Activated CD8-positive, alpha-beta memory T cell treated with anti-CD3 and anti-CD28 coated beads, Interleukin-2, amount 10 ng/mL, durations not matched to agents 7 days and 5 days (primary cell): Measurements from ENCODE around the gene ISG20. TPM values are rescaled to one million over a fixed set of nuclear protein-coding genes. Genes with fewer than 3 reads are reported as not detected.

ENCODE experiments used
- ATAC-seq: fragments of 150-1000 bp; cut with Tn5 transposase; one replicate; pipeline ENCODE4 v1.10.0; 2021; ENCODE audit warnings: moderate library complexity
- CTCF ChIA-PET: fragments of 350-600 bp; sonication (Branson Sonifier 250); formaldehyde crosslinking; loops from one replicate; lab custom pipeline; 2021; ENCODE audit warnings: antibody characterized with exemption; lab: Charles Lee
- DNase-seq: peaks from one replicate; pipeline ENCODE4 v3.0.0-alpha.2; 2020
- H3K27ac Mint-ChIP-seq: one replicate; pipeline ENCODE4 v1.8.0; 2021; ENCODE audit warnings: mild to moderate bottlenecking, mixed read lengths
- H3K27me3 Mint-ChIP-seq: one replicate; pipeline ENCODE4 v1.8.0; 2021; ENCODE audit warnings: mixed read lengths
- H3K36me3 Mint-ChIP-seq: one replicate; pipeline ENCODE4 v1.8.0; 2021; ENCODE audit warnings: mild to moderate bottlenecking, mixed read lengths
- H3K4me1 Mint-ChIP-seq: one replicate; pipeline ENCODE4 v1.8.0; 2021; ENCODE audit warnings: mixed read lengths
- H3K4me3 Mint-ChIP-seq: one replicate; pipeline ENCODE4 v1.8.0; 2021; ENCODE audit warnings: mild to moderate bottlenecking, moderate library complexity, mixed read lengths
- H3K9me3 Mint-ChIP-seq: one replicate; pipeline ENCODE4 v1.8.0; 2022; ENCODE audit warnings: low read depth, mixed read lengths
- total RNA-seq, 2 experiments: library from RNA; stranded (reverse); gene quantifications; one replicate each; pipeline ENCODE4 v1.2.3, GENCODE V29; 2021

The ISG20 gene
- total RNA-seq, 2 experiments from 2014 or later: 155 to 379 TPM

DNA sequence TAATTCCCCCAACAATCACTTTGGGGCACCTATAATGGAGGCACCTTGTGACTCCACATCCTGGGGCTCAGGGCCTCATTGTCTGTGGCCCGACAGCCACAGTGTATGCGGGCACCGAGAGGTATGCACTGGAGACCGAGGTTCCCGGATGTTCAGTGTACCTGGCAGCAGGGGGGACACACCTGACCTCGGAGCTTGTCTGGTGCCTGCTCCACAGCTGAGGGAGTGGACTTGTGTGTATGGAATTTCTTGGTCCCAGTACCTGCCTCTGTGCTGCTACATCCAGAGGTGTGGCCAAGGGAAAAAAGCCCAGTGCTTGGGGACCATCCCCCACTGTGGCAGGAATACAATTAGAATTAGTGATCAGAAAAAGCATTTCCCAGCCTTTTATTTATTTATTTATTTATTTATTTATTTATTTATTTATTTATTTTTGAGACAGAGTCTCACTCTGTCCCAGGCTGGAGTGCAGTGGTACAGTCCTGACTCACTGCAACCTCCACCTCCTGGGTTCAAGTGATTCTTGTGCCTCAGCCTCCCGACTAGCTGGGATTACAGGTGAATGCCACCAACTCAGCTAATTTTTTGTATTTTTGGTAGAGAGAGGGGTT is 26.5 kb upstream of the ISG20 start:
- H3K27ac Mint-ChIP-seq: no peak overlapping the region
- CTCF ChIA-PET: interaction anchor here (0.7 kb wide), 1 partner anchor 10 kb away, joined by 3 read pairs; no protein-coding TSS in a partner anchor
- H3K4me3 Mint-ChIP-seq: no peak overlapping the region
- peaks cover 28% of the 10 kb centered on the region for H3K27me3 Mint-ChIP-seq
- DNase-seq: no peak
- ATAC-seq: no peak
- no peaks in the 10 kb centered on the region for H3K36me3 Mint-ChIP-seq
- H3K9me3 Mint-ChIP-seq: no peaks in the 10 kb centered on the region
- H3K4me1 Mint-ChIP-seq: peaks cover 10% of the 10 kb centered on the region

GRCh38 chr15:88613074-88613944 is 25.5 kb upstream of the ISG20 start:
- Mint-ChIP-seq H3K27ac (no peak overlapping the region), H3K27me3 (peaks cover 19% of the 10 kb centered on the region), H3K36me3 (no peaks in the 10 kb centered on the region), H3K4me3 (no peak overlapping the region), H3K9me3 (no peaks in the 10 kb centered on the region), H3K4me1 (peaks cover 10% of the 10 kb centered on the region)
- CTCF ChIA-PET: interaction anchor here (0.7 kb wide), 1 partner anchor 9 kb away, joined by 3 read pairs; no protein-coding TSS in a partner anchor
- ATAC-seq (no peak), DNase-seq (no peak)

DNA sequence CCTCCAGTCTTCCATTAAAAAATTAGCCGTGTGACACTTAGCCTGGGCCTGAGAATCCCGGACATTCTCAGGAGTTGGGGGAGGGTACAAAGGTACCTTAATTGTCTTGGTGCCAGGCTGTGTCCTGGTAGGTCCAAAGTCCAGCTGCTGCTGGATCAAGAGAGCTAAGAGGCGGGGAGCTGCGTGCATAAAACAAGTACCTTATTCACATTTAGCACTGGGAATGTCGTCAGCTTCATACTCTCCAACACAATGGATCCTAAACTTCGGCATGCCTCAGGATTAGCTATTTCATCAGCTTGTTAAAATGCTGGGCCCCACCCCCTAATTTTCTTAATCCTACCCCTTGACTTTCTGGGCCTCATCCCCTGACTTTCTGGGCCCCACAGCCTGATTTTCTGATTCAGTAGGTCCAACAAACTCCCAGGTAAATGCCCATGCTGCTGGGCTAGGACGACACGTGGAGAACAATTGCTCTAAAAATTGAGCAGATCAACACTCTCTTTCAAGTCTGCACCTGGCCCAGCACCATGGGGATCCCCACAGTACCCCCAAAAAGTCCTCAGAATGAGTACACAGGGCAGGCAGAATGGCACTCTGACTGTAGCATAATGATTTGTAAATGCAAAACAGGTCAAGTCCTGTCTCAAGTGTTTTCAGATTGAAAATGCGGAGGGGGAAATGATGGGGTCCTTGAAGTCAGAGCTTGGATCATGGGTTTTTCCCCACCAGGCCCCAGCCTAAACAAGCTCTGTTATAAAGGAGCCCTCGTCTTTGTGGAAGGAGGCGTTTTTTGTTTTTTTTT is 23.3 kb upstream of the ISG20 start:
- Mint-ChIP-seq H3K36me3 (no peaks in the 10 kb centered on the region), H3K27me3 (peaks cover 5% of the 10 kb centered on the region), H3K9me3 (no peaks in the 10 kb centered on the region), H3K27ac (no peak overlapping the region), H3K4me3 (no peak overlapping the region), H3K4me1 (peaks cover 11% of the 10 kb centered on the region)
- DNase-seq (no peak), ATAC-seq (no peak)
- CTCF ChIA-PET: interaction anchor here (1.1 to 1.3 kb wide), 2 partner anchors 146 to 160 kb away, joined by 3 to 4 read pairs; no protein-coding TSS in a partner anchor

- Mint-ChIP-seq H3K9me3 (no peaks in the 10 kb centered on the region), H3K4me1 (peaks cover 13% of the 10 kb centered on the region), H3K4me3 (no peak overlapping the region), H3K36me3 (no peaks in the 10 kb centered on the region), H3K27me3 (peaks cover 5% of the 10 kb centered on the region), H3K27ac (no peak overlapping the region)
- CTCF ChIA-PET: interaction anchor here (1.3 kb wide), 1 partner anchor 161 kb away, joined by 3 read pairs; no protein-coding TSS in a partner anchor
- DNase-seq (no peak), ATAC-seq (no peak)
Measured at GRCh38 chr15:88616240-88616639, 22.6 kb upstream of the ISG20 start.

DNA sequence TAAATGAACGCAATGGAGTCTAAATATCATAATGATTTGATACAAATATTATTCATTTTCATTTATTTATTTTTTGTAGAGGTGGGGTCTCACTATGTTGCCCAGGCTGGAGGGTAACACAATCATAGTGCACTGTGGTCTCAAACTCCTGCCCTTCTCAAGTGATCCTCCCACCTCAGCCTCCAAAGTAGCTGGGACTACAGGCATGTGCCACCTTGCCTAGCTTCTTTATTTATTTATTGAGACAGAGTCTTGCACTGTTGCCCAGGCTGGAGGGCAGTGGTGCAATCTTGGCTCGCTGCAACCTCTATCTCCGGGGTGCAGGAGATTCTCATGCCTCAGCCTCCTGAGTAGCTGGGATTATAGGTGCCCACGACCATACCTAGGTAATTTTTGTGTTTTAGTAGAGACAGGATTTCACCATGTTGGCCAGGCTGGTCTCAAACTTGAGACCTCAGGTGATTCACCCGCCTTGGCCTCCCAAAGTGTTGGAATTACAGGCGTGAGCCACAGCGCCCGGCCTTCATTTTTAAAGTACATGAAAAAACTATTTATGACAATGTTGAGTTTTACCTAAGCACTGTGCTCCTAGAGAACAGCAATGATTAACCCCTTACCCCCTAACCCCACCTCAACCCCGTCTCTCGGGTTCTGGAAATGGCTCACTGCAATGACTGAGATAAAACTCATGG is 21.6 kb upstream of the ISG20 start:
- ATAC-seq (no peak), DNase-seq (no peak)
- CTCF ChIA-PET: no interaction called here
- Mint-ChIP-seq H3K27me3 (peaks cover 5% of the 10 kb centered on the region), H3K27ac (no peak overlapping the region), H3K4me3 (no peak overlapping the region), H3K4me1 (peaks cover 14% of the 10 kb centered on the region), H3K36me3 (peaks cover 7% of the 10 kb centered on the region), H3K9me3 (no peaks in the 10 kb centered on the region)

GRCh38 chr15:88617790-88618189 is 21.0 kb upstream of the ISG20 start:
- peaks cover 12% of the 10 kb centered on the region for H3K36me3 Mint-ChIP-seq
- no peak overlapping the region for H3K27ac Mint-ChIP-seq
- H3K9me3 Mint-ChIP-seq: no peaks in the 10 kb centered on the region
- CTCF ChIA-PET: no interaction called here
- peaks cover 5% of the 10 kb centered on the region for H3K27me3 Mint-ChIP-seq
- ATAC-seq (no peak), DNase-seq (peak; percentile 18)
- H3K4me3 Mint-ChIP-seq: no peak overlapping the region
- peaks cover 16% of the 10 kb centered on the region for H3K4me1 Mint-ChIP-seq

DNA sequence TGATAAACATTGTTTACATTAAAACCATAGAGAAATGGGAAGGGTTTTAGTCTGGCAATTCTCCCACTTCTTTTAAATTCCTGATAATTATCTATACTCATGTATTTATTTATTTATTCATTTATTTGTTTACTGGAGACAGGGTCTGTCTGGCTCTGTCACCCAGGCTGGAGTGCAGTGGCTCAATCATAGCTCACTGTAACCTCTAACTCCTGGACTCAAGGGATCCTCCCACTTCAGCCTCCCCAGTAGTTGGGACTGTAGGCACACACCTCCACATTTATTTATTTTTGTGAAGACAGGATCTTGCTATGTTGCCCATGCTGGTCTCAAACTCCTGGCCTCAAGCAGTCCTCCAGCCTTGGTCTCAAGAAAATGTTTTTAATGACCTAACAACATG is 20.1 kb upstream of the ISG20 start:
- Mint-ChIP-seq H3K4me1 (peaks cover 19% of the 10 kb centered on the region), H3K4me3 (no peak overlapping the region), H3K9me3 (no peaks in the 10 kb centered on the region), H3K27me3 (peaks cover 5% of the 10 kb centered on the region), H3K27ac (no peak overlapping the region), H3K36me3 (peaks cover 18% of the 10 kb centered on the region)
- DNase-seq (peak; percentile 3), ATAC-seq (no peak)
- CTCF ChIA-PET: no interaction called here

- peaks cover 29% of the 10 kb centered on the region for H3K36me3 Mint-ChIP-seq
- ATAC-seq (no peak), DNase-seq (peak; percentile 1)
- peaks cover 30% of the 10 kb centered on the region for H3K4me1 Mint-ChIP-seq
- H3K9me3 Mint-ChIP-seq: no peaks in the 10 kb centered on the region
- no peak overlapping the region for H3K27ac Mint-ChIP-seq
- no peak overlapping the region for H3K4me3 Mint-ChIP-seq
- CTCF ChIA-PET: interaction anchor here (0.9 to 1.0 kb wide), 2 partner anchors 19 to 285 kb away, joined by 3 read pairs; partner anchors contain the start of gene ISG20
- H3K27me3 Mint-ChIP-seq: no peaks in the 10 kb centered on the region
Measured at GRCh38 chr15:88619796-88620195, 19.0 kb upstream of the ISG20 start.

DNA sequence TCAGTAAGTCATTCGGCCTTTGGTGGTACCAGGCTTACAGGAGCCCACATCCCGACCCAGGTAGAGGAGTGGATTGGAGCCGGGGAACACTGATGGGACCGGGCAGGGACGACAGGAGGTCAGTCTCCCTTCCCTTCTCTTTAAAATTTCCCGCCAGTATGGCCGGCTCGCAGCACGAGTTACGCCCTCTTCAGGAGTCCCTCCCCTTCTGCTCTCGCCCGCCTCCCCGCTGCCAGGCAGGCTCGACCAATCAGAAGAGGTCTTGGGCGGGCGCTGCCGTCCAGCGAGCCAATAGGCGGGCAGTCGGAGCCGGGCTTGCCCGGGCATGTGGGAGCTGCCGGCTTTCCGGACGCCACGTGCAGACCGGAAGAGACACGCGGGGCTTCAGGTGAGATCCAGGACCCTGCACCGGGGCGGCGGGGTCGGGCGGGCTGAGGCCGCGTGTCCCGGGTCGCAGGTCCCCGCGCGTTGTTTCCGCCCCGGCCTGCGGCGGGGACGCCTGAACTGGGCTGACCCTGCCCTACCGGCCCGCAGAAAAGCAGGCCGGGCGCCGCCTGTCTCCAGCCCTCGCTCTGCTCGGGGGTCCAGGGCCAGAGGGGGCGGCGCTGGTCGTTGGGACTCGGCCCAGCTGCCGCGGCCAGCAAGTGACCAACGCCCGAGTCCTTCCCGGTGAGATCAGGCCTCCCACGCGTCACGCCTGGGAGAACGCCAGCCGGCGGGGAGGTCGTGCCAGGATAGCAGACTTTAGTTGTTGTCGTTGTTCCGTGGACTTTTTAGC is 17.6 kb upstream of the ISG20 start, which contains the start of gene AEN:
TSS of gene AEN (plus strand) at position 346 of the 778 bp plus-strand sequence. CDS start 4,870 bp downstream, outside the sequence.
- H3K4me3 Mint-ChIP-seq: peak within 1 kb of the TSS; percentile 91
- H3K27ac Mint-ChIP-seq: peak within 1 kb of the TSS; percentile 94
- H3K36me3 Mint-ChIP-seq: peaks cover 34% of the 10 kb centered on the region
- ATAC-seq (peak; percentile 93), DNase-seq (peak; percentile 97)
- CTCF ChIA-PET: interaction anchor here (0.8 to 1.7 kb wide), 5 partner anchors 10 to 144 kb away, joined by 3 to 10 read pairs (median 5); partner anchors contain the start of gene ISG20
- peaks cover 44% of the 10 kb centered on the region for H3K4me1 Mint-ChIP-seq
- no peaks in the 10 kb centered on the region for H3K27me3 Mint-ChIP-seq
- no peaks in the 10 kb centered on the region for H3K9me3 Mint-ChIP-seq

DNA sequence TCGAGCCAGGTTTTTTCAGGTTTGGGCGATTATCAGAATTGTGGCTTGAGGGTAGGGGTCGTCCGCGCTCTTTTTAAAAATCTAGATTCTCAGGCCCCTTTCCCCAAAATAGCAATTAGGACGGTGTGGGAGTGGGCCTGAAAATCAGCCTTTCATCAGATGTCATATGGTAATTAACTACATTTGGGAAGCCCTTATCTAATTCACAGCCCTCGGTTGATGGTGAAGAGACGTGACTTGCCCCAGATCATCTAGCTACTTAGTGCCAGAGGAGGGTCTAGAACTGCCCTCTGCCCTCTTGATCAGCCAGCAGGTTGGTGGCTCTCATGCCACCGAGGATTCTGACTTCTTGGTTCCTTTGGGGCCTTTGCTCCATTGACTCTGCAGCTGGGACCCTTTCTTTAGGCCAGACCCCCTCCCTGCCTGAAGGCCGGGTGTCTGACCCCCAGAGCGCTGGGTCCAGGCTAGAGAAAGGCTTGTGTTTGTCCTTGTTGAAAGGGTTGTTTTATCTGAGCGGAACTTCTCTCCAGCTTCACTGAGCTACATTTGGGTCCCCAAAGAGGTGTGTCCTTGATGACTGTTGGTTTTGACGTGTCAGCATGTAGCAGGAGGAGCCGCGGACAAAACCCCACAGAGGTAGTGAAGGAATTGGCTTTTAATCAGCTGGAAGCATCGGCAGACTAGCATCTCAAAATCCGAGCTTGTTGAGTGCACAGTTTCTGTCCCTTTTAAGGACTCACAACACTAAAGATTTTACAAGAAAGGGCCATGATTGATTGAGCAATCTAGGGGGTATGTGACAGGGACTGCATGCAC is 16.8 kb upstream of the ISG20 start:
- Mint-ChIP-seq H3K4me3 (peak overlapping the region; percentile 91), H3K9me3 (no peaks in the 10 kb centered on the region), H3K36me3 (peaks cover 41% of the 10 kb centered on the region), H3K27me3 (no peaks in the 10 kb centered on the region), H3K27ac (peak overlapping the region; percentile 94), H3K4me1 (peaks cover 52% of the 10 kb centered on the region)
- CTCF ChIA-PET: interaction anchor here (0.6 to 1.7 kb wide), 10 partner anchors 9 to 212 kb away, joined by 3 to 10 read pairs (median 4); partner anchors contain the start of gene ISG20
- peak; percentile 81 for DNase-seq
- ATAC-seq: peak; percentile 41

DNA sequence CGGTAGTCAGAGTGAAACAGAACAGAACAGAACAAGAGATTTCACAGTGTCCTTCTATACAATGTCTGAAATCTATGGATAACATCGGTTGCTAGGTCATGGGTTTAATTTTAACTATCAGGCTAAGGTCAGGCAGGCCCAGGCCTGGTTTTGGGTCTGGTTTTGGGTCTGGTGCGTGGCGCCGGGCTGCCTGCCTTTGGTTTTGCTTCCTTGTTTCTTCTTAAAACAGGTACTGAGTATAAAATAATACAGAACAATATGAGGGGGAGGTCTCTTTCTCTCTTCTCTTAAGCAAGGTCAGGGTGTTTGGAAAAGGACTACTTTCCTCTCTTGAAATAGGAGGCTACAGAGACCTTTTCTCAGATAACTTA is 16.2 kb upstream of the ISG20 start:
- no peak for DNase-seq
- Mint-ChIP-seq H3K27me3 (no peaks in the 10 kb centered on the region), H3K4me1 (peaks cover 58% of the 10 kb centered on the region), H3K36me3 (peaks cover 47% of the 10 kb centered on the region), H3K9me3 (no peaks in the 10 kb centered on the region), H3K27ac (peak overlapping the region; percentile 94), H3K4me3 (peak overlapping the region; percentile 91)
- no peak for ATAC-seq
- CTCF ChIA-PET: interaction anchor here (0.6 to 1.7 kb wide), 7 partner anchors 10 to 212 kb away, joined by 3 to 10 read pairs (median 4); partner anchors contain the start of gene ISG20
